C4-2B (cell line): ENCODE results near the gene NR6A1.

ENCODE experiments used
- H3K27ac ChIP-seq: fragments of 450-650 bp; 2 replicates; pipeline ENCODE4 v1.5.1; 2017
- ZFX ChIP-seq: fragments of 450-650 bp; IDR thresholded peaks from 2 replicates; pipeline ENCODE4 v1.6.1; 2017
- TF ChIP-seq, protein P1 (sequence below): fragments of 450-650 bp; conservative IDR thresholded peaks from 2 replicates; pipeline ENCODE4 v1.5.1; 2017; ENCODE audit warnings: mild to moderate bottlenecking

Gene NR6A1

DNA sequence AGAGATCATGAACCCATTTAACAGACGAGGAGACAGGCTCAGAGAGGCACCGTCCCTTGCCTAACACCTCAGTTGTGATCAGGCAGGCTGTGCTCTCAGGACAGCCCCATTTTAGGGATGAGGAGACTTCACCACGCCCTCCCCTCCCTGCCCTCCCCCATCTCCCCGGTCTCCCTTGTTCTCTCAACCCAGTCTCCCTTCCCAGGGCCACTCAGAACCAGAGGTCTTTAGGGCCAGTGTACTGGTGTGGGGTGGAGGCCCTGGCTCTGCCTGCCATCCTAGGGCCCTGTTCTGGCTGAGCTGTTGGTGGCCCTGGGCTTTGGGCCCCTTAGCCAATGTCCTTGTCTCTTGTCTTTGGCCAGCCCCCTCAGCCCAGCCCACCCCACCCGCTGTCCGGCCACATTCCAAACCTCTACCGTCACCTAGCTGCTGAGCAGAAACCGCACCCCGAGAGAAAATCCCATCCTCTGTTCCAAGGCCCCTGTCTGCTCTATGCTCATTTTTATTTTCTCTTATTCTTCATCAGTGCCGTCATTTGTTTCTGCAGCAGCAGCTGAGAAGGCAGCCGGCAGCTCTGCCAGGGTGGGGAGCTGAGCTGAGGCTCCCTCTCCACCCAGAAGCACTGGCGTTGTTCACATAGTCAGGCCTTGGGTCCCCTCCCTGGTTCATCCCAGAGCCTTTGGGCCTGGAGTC is 39.7 kb upstream of the NR6A1 start:
- no peak overlapping the region for H3K27ac ChIP-seq
- TF ChIP-seq ZFX: no peak
- TF ChIP-seq, protein P1, sequence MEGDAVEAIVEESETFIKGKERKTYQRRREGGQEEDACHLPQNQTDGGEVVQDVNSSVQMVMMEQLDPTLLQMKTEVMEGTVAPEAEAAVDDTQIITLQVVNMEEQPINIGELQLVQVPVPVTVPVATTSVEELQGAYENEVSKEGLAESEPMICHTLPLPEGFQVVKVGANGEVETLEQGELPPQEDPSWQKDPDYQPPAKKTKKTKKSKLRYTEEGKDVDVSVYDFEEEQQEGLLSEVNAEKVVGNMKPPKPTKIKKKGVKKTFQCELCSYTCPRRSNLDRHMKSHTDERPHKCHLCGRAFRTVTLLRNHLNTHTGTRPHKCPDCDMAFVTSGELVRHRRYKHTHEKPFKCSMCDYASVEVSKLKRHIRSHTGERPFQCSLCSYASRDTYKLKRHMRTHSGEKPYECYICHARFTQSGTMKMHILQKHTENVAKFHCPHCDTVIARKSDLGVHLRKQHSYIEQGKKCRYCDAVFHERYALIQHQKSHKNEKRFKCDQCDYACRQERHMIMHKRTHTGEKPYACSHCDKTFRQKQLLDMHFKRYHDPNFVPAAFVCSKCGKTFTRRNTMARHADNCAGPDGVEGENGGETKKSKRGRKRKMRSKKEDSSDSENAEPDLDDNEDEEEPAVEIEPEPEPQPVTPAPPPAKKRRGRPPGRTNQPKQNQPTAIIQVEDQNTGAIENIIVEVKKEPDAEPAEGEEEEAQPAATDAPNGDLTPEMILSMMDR: no peak

DNA sequence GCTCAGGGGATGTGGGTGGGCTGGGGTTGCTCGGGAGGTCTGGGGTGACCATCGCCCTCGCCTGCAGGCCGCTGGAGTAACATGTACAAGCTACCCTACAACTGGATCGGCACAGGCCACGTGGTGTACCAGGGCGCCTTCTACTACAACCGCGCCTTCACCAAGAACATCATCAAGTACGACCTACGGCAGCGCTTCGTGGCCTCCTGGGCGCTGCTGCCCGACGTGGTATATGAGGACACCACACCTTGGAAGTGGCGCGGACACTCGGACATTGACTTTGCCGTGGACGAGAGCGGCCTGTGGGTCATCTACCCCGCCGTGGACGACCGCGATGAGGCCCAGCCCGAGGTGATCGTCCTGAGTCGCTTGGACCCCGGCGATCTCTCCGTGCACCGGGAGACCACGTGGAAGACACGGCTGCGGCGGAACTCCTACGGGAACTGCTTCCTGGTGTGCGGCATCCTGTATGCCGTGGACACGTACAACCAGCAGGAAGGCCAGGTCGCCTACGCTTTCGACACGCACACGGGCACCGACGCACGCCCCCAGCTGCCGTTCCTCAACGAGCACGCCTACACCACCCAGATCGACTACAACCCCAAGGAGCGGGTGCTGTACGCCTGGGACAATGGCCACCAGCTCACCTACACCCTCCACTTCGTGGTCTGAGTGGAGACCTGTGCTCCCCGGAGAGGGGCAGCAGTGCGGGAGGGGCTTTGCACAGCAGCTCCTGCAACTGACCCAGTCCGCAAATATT is 38.8 kb upstream of the NR6A1 start:
- TF ChIP-seq, protein P1: no peak
- H3K27ac ChIP-seq: no peak overlapping the region

DNA sequence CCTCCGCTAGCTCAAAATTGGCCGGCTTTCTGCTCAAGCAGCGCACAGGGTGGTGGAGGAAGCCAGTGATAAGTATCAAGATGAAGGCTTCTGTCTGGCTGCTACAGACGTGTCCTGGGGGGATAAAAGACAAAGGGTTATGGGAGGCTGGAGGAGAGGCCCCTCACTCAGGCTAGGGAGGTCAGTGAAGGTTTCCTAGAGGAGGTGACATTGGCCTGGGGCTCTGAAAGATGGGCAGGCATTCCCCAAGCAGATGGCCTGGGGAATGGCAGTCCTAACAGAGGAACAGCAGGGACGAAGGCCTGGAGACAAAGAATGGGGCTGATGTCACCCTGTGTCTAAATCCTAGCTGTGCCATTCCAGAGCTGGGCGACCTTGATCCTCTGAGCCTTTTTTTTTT is 38.1 kb upstream of the NR6A1 start:
- no peak overlapping the region for H3K27ac ChIP-seq

DNA sequence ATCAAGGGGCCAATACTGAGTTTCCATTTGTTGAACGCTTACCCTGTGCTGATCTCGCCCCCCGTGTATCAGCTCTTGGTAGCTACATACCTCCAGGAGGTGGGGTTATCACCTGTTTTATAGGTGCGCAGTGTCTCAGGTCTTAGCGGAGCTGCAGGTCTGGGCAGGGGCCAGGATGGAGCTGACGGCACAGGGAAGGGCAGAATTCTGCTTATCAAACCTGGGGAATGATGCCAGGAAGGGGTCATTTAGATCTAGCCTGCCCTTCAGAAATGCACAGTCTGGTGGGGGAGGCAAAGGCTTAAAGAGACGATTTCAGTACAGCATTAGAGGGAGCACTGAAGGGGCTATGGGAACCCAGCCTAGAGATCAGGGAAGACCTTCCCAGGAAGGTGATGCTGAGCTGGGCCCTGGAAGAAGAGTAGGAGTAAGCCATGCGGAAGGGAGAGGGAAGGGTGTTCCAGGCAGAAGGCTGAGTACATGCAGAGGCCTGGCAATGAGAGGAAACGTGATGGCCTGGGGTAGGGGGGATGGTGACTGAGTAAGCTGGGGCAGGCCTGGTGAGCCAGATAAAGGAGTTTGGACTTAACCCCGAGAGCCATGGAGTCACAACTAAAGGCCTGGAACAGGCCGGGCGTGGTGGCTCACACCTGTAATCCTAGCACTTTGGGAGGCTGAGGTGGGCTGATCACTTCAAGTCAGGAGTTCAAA is 37.3 kb upstream of the NR6A1 start:
- TF ChIP-seq ZFX: no peak
- no peak overlapping the region for H3K27ac ChIP-seq

More for the DNA sequence above, 38.1 kb upstream of the NR6A1 start:
- TF ChIP-seq, protein P1: no peak
- no peak for TF ChIP-seq ZFX

DNA sequence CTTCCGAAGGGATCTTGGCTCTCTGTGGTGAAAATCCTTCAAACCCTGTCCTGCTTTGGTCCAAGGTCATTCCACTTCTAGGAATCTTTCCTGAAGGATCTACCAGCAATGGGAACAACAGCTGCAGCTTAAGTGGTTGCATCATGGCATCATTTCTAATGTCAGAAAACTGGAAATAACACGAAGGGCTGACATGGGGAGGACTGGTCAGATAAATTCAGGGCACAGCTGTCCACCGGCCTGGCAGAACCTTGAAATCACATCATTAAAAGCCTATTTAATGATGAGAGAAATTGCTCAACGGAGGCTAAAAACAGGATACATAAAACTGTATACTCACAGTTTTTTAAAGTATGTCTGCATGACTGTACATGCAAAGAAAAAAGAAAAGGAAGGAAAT is 34.1 kb upstream of the NR6A1 start:
- no peak for TF ChIP-seq ZFX
- TF ChIP-seq, protein P1: no peak
- no peak overlapping the region for H3K27ac ChIP-seq

DNA sequence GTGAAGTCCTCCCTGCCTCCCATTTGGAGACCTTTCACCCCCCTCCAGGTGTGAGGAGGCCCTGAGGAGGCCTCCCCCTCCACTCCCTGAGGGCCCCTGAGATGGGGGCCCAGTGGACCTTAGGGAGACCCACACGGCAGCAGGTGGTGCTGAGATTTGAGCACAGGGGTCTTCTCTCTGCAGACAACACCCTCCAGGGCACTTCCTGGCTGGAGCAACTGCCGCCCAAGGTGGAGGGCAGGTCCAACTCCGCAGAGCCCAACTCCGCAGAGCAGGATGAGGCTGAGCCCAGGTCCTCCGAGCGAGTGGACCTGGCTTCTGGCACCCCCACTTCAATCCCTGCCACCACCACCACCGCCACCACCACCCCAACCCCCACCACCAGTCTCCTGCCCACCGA is 32.8 kb upstream of the NR6A1 start:
- H3K27ac ChIP-seq: no peak overlapping the region
- TF ChIP-seq, protein P1: no peak
- TF ChIP-seq ZFX: no peak

DNA sequence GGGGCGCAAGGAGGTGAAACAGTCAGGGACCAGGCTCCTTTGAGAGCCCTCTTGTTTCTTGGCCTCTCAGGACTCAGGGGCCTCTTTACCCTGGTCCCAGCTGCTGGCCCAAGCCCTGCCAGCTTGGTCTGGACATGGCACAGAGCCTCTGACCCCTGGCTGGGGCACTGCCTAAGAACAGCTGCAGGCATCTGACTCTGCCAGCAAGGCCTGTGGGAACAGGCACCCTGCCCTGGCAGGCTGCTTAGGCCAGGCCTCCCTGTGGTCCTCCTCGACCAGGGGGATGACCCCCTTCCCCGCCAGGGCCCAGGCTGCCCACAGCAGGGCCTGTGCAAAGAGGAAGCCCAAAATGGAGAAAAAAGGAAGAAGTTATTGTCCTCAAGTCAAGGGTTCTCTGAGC is 31.3 kb upstream of the NR6A1 start:
- TF ChIP-seq, protein P1: no peak
- no peak for TF ChIP-seq ZFX
- H3K27ac ChIP-seq: no peak overlapping the region
